Immature natural killer cell (primary cell): Measurements from ENCODE around the gene BBX. TPM values are rescaled to one million over a fixed set of nuclear protein-coding genes. Genes with fewer than 3 reads are reported as not detected.
A peak's percentile ranks its signal among the peaks of the same experiment; 100 is the strongest.
"Not testable (repeated sequence)": the region's sequence is repeated elsewhere in the genome, so short reads cannot be mapped to it uniquely, and the experiment has no call there.

Source experiments
- DNase-seq, 3 donors: peaks; one replicate each; pipeline ENCODE4 v3.0.0; 2022; ENCODE audit warnings: mixed read lengths in 1 of 3
- H3K27ac Mint-ChIP-seq, 6 donors: one replicate each; pipeline ENCODE4 v1.8.0; 2020; ENCODE audit warnings: mixed read lengths in 6 of 6, mild to moderate bottlenecking in 5 of 6, inconsistent platforms in 4 of 6, moderate library complexity in 3 of 6
- H3K27me3 Mint-ChIP-seq, 3 donors: one replicate each; pipeline ENCODE4 v1.8.0; 2020 to 2021; ENCODE audit warnings: low read depth in 3 of 3, mild to moderate bottlenecking in 3 of 3, mixed read lengths in 3 of 3, moderate library complexity in 3 of 3, inconsistent platforms in 1 of 3
- H3K36me3 Mint-ChIP-seq, 3 donors: one replicate each; pipeline ENCODE4 v1.8.0; 2020; ENCODE audit warnings: mixed read lengths in 3 of 3, inconsistent platforms in 2 of 3, mild to moderate bottlenecking in 2 of 3
- H3K4me1 Mint-ChIP-seq, 2 donors: one replicate each; pipeline ENCODE4 v1.8.0; 2020; ENCODE audit warnings: inconsistent platforms in 2 of 2, mild to moderate bottlenecking in 2 of 2, mixed read lengths in 2 of 2, moderate library complexity in 1 of 2
- H3K4me3 Mint-ChIP-seq, 5 donors: one replicate each; pipeline ENCODE4 v1.8.0; 2020; ENCODE audit warnings: mild to moderate bottlenecking in 5 of 5, mixed read lengths in 5 of 5, inconsistent platforms in 3 of 5, moderate library complexity in 3 of 5
- H3K9me3 Mint-ChIP-seq, 6 donors: one replicate each; pipeline ENCODE4 v1.8.0; 2020; ENCODE audit warnings: mild to moderate bottlenecking in 6 of 6, mixed read lengths in 6 of 6, inconsistent platforms in 4 of 6, moderate library complexity in 3 of 6
- polyA plus RNA-seq, 3 donors: library from polyadenylated mRNA; unstranded; fragments of 300-500 nt; fragmentation: Illumina TruSeq; gene quantifications; one replicate each; pipeline ENCODE4 v1.2.3, GENCODE V29; 2021

BBX gene
- polyA plus RNA-seq, 3 donors from 2014 or later, result 54.5 to 104 (median 56.4) TPM

DNA sequence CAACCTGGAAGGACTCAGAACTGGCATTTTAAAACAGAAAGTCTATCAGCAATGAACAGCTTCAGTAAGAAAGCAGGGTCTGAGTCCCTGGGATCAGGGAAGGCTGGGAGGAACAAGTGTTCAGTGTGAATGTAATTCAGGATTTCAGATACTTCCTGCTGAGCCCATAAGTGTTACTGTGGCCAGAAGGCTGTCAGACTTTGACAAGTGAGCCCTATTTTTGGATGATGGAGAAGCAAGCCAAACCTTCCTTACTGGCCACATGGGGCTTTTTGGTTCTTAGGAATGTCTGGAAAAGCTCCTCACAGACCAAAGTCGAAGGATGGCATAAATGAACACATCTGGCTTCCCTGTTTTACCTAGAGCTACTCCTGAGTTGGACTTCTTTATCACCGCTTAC is 157.2 kb downstream of the BBX start:
- peaks cover 30 to 54% of the 10 kb centered on the region in 2 donors for H3K4me1 Mint-ChIP-seq
- H3K36me3 Mint-ChIP-seq, result no peaks in the 10 kb centered on the region
- H3K9me3 Mint-ChIP-seq, result no peaks in the 10 kb centered on the region
- DNase-seq, result no peak
- no peak overlapping the region for H3K27ac Mint-ChIP-seq
- peaks cover 0 to 2% (median 0%) of the 10 kb centered on the region in 3 donors for H3K27me3 Mint-ChIP-seq
- H3K4me3 Mint-ChIP-seq, result no peak overlapping the region

DNA sequence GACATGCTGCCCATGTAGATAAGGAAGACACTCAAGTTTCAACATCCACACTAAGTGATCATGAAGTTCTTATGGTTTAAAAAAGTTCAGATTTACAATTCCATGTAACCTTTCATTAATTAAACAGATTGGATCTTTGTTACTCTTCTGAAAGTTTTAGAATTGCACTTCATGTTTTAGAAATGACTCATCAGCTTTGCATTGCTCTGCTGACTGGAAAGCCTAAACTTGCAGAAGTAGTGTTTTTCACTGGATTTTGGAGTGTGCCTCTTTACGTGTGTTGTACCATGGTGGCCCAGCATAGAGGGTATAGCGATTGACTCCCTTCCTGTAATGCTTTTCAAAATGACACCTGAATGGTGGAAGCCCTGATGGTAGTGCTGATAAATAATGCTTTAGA is 157.9 kb downstream of the BBX start:
- H3K9me3 Mint-ChIP-seq, result no peaks in the 10 kb centered on the region
- H3K4me1 Mint-ChIP-seq, result peaks cover 28 to 54% of the 10 kb centered on the region in 2 donors
- DNase-seq, result no peak
- peaks cover 0 to 2% (median 0%) of the 10 kb centered on the region in 3 donors for H3K27me3 Mint-ChIP-seq
- H3K27ac Mint-ChIP-seq, result peak overlapping the region in 1 of 6 donors; percentile 30
- H3K4me3 Mint-ChIP-seq, result no peak overlapping the region
- H3K36me3 Mint-ChIP-seq, result no peaks in the 10 kb centered on the region

DNA sequence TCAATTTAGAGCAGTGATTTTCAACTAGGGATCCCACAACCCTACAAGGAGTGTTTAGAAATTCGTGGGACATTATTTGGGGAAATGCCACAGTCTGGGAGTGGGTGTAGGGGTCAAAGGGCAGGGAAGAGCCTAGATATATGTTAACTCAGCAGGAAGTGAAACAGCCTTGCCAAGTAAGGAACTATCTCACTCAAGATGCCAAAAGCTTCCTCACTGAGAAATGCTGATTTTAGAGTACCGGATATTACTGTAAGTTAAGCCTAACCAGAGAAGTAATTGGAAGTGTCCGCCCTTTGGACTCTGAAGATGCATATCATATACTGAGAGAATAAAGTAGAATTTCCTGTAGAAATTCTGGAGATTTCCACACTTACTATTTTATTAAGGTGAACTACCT is 158.6 kb downstream of the BBX start:
- Mint-ChIP-seq H3K27me3 (peaks cover 0 to 4% (median 0%) of the 10 kb centered on the region in 3 donors), H3K36me3 (no peaks in the 10 kb centered on the region), H3K9me3 (no peaks in the 10 kb centered on the region), H3K4me1 (peaks cover 27 to 51% of the 10 kb centered on the region in 2 donors), H3K4me3 (no peak overlapping the region), H3K27ac (no peak overlapping the region)
- DNase-seq, result no peak

DNA sequence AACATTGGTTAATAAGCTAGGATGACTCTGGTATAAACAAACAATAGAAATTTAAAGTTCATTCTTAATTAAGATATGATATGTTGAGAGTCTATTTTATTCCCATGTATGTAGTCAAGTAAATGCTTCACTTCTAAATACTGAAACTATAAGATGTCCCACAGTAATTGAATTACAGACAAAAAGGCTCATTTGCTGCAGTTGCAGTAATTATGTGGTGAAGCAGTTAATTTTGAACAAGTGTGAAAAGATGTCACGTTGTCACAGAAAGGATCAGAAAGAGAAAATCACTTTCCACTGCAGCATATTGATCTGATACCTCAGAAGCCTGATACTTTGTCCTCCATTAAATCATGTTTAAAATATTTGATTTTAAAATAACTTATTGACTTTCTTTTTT is 159.8 kb downstream of the BBX start:
- H3K4me1 Mint-ChIP-seq, result peaks cover 25 to 47% of the 10 kb centered on the region in 2 donors
- H3K4me3 Mint-ChIP-seq, result no peak overlapping the region

DNA sequence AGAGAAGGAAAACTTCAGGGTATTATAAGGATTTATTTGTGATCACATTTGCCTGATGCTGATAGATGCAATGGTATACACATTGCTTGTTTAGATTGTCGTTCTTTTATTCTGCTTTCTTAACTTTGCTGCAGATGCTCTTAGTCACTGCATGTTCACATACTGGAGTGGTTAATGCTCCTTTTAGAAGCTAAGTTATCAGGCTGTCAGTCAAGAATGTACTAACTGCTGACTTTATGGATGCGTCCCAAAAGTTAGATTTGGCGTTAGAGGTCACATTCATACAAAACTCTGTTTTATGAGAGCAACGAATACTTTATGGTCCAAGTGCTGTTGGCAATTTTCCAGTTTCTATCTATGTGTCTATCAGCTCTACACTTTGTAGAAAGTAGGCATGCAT is 160.7 kb downstream of the BBX start:
- Mint-ChIP-seq H3K27me3 (peaks cover 0 to 4% (median 0%) of the 10 kb centered on the region in 3 donors), H3K4me1 (peaks cover 25 to 47% of the 10 kb centered on the region in 2 donors), H3K9me3 (no peaks in the 10 kb centered on the region), H3K36me3 (no peaks in the 10 kb centered on the region), H3K4me3 (peak overlapping the region in 1 of 5 donors; percentile 4), H3K27ac (peak overlapping the region in 1 of 6 donors; percentile 30)
- DNase-seq, result no peak

More for the DNA sequence above, 159.8 kb downstream of the BBX start:
- H3K9me3 Mint-ChIP-seq, result no peaks in the 10 kb centered on the region
- H3K27me3 Mint-ChIP-seq, result peaks cover 0 to 4% (median 0%) of the 10 kb centered on the region in 3 donors
- no peak overlapping the region for H3K27ac Mint-ChIP-seq
- DNase-seq, result no peak
- no peaks in the 10 kb centered on the region for H3K36me3 Mint-ChIP-seq

DNA sequence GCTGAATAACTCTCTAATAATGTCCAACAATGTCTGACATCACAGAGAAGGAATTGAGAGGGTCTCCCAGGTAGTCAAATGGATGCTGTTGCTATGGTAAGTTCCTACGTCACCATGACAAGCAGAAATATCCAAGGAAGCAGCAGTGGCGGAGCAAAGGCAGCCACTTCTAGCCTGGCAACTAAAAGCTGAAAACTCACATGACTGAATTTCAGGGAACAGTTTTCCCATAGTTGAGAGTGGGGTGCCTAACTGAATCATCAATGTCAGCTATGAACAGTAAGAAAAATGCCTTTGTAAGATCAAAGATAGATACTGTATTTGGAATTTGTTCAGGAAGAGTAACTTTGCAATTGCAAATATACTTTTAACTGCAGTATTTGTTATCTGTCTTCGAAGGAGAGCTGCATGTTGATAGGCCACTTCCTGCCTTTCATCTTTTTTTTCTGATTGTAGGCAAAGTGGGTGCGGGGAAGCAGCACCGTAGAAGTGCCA is 161.7 kb downstream of the BBX start:
- Mint-ChIP-seq H3K36me3 (no peaks in the 10 kb centered on the region), H3K27me3 (peaks cover 0 to 4% (median 0%) of the 10 kb centered on the region in 3 donors), H3K27ac (peak overlapping the region in 1 of 6 donors; percentile 59), H3K9me3 (no peaks in the 10 kb centered on the region), H3K4me3 (peak overlapping the region in 1 of 5 donors; percentile 4), H3K4me1 (peaks cover 26 to 47% of the 10 kb centered on the region in 2 donors)
- DNase-seq, result no peak

DNA sequence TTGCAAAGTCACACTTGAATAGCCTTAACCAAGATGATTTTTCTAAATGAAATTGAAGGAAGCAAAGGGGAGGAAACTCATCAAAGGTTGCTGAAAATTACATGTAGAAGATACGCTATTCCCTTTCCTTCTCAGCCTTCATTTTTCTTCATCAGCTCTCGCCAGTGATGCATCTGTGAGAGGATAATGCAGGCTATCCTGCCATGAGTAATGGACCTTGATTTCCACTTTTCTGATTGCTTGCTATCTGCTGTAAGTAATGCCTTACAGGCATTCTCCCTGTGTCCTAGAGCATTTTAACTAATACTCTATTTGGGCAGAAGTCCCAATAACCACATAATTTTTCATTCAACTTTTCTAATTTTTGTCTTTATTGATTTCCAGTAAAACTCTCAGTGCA is 162.6 kb downstream of the BBX start:
- Mint-ChIP-seq H3K4me3 (no peak overlapping the region), H3K4me1 (peaks cover 26 to 44% of the 10 kb centered on the region in 2 donors), H3K27me3 (peaks cover 0 to 4% (median 0%) of the 10 kb centered on the region in 3 donors), H3K9me3 (no peaks in the 10 kb centered on the region), H3K36me3 (no peaks in the 10 kb centered on the region), H3K27ac (no peak overlapping the region)
- no peak for DNase-seq

DNA sequence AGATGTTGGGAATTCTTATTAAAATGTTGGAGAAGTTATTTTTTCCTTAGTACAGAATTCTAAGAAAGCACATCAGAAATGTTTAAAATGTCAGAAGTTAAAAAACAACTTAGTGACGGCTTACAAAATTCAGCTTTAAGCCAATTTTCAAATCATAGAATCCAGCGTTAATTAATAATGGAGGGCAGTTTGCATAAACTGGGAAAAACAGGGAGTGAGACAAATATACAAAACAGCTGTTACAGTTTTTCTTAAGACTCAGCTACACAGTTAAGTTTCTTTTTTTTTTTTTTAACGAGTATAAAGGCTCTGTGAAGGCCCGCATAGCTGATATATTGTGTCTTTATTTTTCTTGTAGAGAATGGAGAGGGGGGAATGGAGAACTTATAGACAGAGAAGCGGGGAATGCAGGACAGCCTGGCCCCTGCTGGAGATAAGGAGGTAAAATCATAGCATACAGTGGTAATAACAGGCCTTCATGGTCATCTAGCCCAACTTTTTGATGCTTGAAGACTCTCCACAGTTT is 164.4 kb downstream of the BBX start:
- Mint-ChIP-seq H3K27ac (no peak overlapping the region), H3K36me3 (no peaks in the 10 kb centered on the region), H3K27me3 (peaks cover 0 to 4% (median 0%) of the 10 kb centered on the region in 3 donors), H3K4me1 (peaks cover 29 to 48% of the 10 kb centered on the region in 2 donors), H3K4me3 (no peak overlapping the region), H3K9me3 (no peaks in the 10 kb centered on the region)
- no peak for DNase-seq

DNA sequence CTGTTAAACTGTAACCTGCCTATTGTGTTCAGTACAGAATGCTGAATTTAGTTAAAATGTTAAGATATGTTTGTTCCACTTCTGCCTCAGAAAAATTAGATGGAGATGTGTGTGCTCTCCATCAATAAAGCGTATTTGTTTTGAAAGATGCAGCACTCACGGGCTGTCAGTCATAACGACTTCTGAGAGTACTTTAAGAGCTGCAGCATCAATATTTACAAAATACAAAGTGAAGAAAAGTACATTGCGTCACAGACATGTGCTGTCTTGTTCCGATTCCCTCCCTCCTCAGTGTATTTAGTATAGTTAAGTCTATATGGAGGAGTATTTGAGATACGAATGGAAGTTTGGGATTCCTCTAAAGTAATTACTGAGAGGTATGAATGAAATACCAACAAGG is 166.6 kb downstream of the BBX start:
- no peak for DNase-seq
- Mint-ChIP-seq H3K4me3 (no peak overlapping the region), H3K27ac (no peak overlapping the region), H3K27me3 (peaks cover 0 to 2% (median 0%) of the 10 kb centered on the region in 3 donors), H3K9me3 (no peaks in the 10 kb centered on the region), H3K36me3 (no peaks in the 10 kb centered on the region), H3K4me1 (peaks cover 17 to 25% of the 10 kb centered on the region in 2 donors)

DNA sequence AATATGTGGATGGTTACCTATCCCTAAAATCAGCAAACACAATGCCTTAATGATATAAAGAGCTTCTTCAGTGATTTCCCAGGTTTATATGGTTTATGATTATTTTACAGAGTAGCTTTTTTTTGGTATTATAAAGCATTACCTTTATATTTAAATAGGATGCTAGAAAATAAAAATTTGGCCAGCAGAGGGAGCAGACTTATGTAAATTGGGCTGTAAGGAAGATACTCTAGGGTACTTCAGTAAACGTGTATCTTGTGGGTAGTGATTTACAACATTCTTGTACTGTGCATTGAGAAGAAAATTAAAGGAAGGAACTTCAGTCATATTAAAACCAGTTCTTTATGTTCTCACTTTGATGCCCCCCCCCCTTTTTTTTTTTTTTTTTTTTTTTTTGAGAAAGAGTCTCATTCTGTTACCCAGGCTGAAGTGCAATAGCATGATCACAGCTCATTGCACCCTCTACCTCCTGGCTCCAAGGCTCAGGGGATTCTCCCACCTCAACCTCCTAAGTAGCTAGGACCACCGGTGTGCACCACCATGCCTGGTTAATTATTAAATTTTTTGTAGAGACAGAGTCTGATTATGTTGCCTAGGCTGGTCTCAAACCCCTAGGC is 167.9 kb downstream of the BBX start:
- peaks cover 0 to 2% (median 0%) of the 10 kb centered on the region in 3 donors for H3K27me3 Mint-ChIP-seq
- no peak overlapping the region for H3K4me3 Mint-ChIP-seq
- no peaks in the 10 kb centered on the region for H3K36me3 Mint-ChIP-seq
- H3K27ac Mint-ChIP-seq, result no peak overlapping the region
- peak in 1 of 3 donors; percentile 23 for DNase-seq
- H3K4me1 Mint-ChIP-seq, result peaks cover 6 to 13% of the 10 kb centered on the region in 2 donors
- no peaks in the 10 kb centered on the region for H3K9me3 Mint-ChIP-seq

DNA sequence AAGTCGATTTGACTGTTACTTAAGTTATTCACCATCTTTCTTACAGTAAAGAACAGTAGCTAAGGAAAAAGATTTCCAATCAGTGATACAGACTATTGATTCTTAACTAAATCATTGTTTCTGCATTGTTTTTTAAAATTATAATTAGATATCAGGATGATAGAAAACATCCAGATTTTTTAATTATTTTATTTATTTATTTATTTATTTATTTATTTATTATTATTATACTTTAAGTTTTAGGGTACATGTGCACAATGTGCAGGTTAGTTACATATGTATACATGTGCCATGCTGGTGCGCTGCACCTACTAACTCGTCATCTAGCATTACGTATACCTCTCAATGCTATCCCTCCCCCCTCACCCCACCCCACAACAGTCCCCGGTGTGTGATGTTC is 169.2 kb downstream of the BBX start:
- H3K9me3 Mint-ChIP-seq, H3K4me1 Mint-ChIP-seq, H3K27me3 Mint-ChIP-seq, DNase-seq, H3K36me3 Mint-ChIP-seq, H3K27ac Mint-ChIP-seq, H3K4me3 Mint-ChIP-seq: not testable (repeated sequence)

DNA sequence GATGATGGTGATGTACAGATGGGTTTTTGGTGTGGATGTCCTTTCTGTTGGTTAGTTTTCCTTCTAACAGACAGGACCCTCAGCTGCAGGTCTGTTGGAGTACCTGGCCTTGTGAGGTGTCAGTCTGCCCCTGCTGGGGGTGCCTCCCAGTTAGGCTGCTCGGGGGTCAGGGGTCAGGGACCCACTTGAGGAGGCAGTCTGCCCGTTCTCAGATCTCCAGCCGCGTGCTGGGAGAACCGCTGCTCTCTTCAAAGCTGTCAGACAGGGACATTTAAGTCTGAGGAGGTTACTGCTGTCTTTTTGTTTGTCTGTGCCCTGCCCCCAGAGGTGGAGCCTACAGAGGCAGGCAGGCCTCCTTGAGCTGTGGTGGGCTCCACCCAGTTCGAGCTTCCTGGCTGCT is 174.6 kb downstream of the BBX start:
- Mint-ChIP-seq H3K4me3 (peak overlapping the region in 3 of 5 donors; percentile 73 to 82 (median 77)), H3K4me1 (peaks cover 22 to 29% of the 10 kb centered on the region in 2 donors)
- DNase-seq, H3K36me3 Mint-ChIP-seq, H3K27me3 Mint-ChIP-seq, H3K27ac Mint-ChIP-seq, H3K9me3 Mint-ChIP-seq: not testable (repeated sequence)

DNA sequence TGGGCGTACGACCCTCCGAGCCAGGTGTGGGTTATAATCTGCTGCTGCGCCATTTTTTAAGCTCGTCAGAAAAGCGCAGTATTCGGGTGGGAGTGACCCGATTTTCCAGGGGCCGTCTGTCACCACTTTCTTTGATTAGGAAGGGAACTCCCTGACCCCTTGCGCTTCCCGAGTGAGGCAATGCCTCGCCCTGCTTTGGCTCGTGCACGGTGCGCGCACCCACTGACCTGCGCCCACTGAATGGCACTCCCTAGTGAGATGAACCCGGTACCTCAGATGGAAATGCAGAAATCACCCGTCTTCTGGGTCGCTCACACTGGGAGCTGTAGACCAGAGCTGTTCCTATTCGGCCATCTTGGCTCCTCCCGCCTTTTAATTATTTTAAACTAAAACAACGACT is 175.1 kb downstream of the BBX start:
- Mint-ChIP-seq H3K4me1 (peaks cover 26 to 33% of the 10 kb centered on the region in 2 donors), H3K4me3 (peak overlapping the region in 4 of 5 donors; percentile 53 to 82 (median 75)), H3K27ac (peak overlapping the region in 1 of 6 donors; percentile 25)
- H3K36me3 Mint-ChIP-seq, DNase-seq, H3K9me3 Mint-ChIP-seq, H3K27me3 Mint-ChIP-seq: not testable (repeated sequence)

DNA sequence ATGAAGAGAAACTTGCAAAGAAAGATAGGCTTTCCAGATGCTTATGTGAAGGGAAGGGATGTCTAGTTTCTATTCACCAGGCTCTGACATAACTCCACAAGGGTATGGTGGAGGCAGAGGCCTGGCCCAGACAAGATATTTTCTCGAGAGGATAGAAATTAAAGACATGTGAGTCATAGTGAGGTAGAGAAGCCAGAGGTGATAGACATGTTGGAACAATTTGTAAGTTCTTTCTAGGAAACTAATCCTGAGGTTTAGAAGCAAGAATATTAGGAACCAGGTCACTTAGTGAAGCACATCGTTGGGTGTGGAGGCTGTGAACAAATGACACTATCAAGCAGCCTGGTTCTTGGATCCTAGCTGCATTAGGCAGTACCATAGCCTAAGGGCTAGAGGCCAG is 176.9 kb downstream of the BBX start:
- H3K4me3 Mint-ChIP-seq, result no peak overlapping the region
- no peaks in the 10 kb centered on the region for H3K27me3 Mint-ChIP-seq
- H3K4me1 Mint-ChIP-seq, result peaks cover 30 to 49% of the 10 kb centered on the region in 2 donors
- H3K9me3 Mint-ChIP-seq, result no peaks in the 10 kb centered on the region
- no peak overlapping the region for H3K27ac Mint-ChIP-seq
- H3K36me3 Mint-ChIP-seq, result no peaks in the 10 kb centered on the region
- no peak for DNase-seq
